ENCODE measurements around the gene GRID2.
A peak's percentile ranks its signal among the peaks of the same experiment; 100 is the strongest.
"Not testable (repeated sequence)": the region's sequence is repeated elsewhere in the genome, so short reads cannot be mapped to it uniquely, and the experiment has no call there.

GRID2 gene

DNA sequence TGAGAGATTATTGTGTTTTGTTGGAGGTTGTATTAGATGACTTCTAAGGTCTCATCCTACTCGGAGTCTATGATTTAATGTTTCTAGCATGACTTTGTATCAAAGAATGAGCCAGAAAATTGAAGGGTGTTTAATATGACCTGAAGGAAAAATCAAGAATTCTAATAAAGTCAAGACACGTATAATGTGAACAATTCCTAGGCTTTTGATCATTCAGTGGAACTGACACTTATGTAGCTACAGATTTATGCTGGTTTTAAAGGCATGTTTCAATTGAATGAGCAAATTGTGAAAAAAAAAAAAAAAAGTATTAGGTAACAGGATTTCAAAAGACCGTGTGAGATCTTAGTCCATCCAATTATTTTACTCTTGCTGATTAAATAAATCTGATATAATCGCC, 64.9 kb downstream of the GRID2 start:
- no peaks in the 10 kb centered on the region for H3K27me3 ChIP-seq (ENCODE audit: insufficient read depth, low read depth, severe bottlenecking)
- no peaks in the 10 kb centered on the region for H3K36me3 ChIP-seq
- H3K9me3 ChIP-seq (ENCODE audit: severe bottlenecking) = no peaks in the 10 kb centered on the region
- H3K4me3 ChIP-seq (ENCODE audit: low read depth, low read length) = no peak overlapping the region
- TF ChIP-seq, protein P1, sequence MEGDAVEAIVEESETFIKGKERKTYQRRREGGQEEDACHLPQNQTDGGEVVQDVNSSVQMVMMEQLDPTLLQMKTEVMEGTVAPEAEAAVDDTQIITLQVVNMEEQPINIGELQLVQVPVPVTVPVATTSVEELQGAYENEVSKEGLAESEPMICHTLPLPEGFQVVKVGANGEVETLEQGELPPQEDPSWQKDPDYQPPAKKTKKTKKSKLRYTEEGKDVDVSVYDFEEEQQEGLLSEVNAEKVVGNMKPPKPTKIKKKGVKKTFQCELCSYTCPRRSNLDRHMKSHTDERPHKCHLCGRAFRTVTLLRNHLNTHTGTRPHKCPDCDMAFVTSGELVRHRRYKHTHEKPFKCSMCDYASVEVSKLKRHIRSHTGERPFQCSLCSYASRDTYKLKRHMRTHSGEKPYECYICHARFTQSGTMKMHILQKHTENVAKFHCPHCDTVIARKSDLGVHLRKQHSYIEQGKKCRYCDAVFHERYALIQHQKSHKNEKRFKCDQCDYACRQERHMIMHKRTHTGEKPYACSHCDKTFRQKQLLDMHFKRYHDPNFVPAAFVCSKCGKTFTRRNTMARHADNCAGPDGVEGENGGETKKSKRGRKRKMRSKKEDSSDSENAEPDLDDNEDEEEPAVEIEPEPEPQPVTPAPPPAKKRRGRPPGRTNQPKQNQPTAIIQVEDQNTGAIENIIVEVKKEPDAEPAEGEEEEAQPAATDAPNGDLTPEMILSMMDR (IDR thresholded peaks at IDR 0.05; ENCODE audit: low read depth, low read length) = no peak
- H3K27ac ChIP-seq = no peak overlapping the region
- no peak for DNase-seq

DNA sequence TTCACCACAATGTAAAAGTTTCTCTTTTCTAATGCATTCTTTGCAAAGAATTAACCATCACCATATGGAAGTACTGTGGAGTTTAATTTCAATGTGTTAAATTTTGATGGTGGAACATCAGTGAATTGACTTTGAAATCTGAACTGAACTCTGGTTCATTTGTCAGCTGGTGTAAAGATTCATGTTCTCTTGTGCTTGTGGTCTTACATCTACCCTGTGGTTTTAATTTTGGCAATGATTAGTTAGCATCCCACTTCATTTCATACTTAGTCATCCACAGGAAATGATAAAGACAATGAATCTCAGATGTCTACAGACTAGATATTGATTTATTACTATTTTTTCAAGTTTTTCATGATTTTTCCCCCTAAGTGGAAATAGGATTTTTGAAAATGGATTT, 77.8 kb downstream of the GRID2 start:
- no peak overlapping the region for H3K4me3 ChIP-seq (ENCODE audit: low read depth, low read length)
- no peak overlapping the region for H3K27ac ChIP-seq
- H3K9me3 ChIP-seq (ENCODE audit: severe bottlenecking) = peaks cover 1% of the 10 kb centered on the region
- no peak for DNase-seq
- H3K27me3 ChIP-seq (ENCODE audit: insufficient read depth, low read depth, severe bottlenecking) = no peaks in the 10 kb centered on the region
- TF ChIP-seq, protein P1 (IDR thresholded peaks at IDR 0.05; ENCODE audit: low read depth, low read length) = no peak
- no peaks in the 10 kb centered on the region for H3K36me3 ChIP-seq

DNA sequence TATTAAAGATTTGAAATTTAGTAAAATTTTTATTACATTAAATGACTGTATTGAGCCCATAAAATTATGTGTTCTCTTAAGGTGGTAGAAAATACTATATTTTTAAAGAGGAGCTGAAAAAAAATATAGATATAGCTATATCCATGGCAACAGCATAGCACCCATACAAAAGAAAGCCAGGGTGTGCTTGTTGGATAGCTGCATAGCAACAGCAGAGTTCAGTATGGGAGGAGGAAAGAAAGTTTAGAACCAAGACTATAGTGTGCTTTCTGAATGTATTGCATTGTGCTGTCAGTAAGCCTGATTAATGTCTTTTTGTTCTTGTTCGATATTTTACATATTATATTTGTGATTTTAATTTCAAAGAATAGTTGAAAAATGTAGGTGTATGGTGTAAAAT, 78.4 kb downstream of the GRID2 start:
- Histone ChIP-seq H3K9me3 (ENCODE audit: severe bottlenecking) (no peaks in the 10 kb centered on the region), H3K4me3 (ENCODE audit: low read depth, low read length) (no peak overlapping the region), H3K36me3 (no peaks in the 10 kb centered on the region), H3K27ac (no peak overlapping the region), H3K27me3 (ENCODE audit: insufficient read depth, low read depth, severe bottlenecking) (no peaks in the 10 kb centered on the region)
- DNase-seq = no peak
- TF ChIP-seq, protein P1 (IDR thresholded peaks at IDR 0.05; ENCODE audit: low read depth, low read length) = no peak

DNA sequence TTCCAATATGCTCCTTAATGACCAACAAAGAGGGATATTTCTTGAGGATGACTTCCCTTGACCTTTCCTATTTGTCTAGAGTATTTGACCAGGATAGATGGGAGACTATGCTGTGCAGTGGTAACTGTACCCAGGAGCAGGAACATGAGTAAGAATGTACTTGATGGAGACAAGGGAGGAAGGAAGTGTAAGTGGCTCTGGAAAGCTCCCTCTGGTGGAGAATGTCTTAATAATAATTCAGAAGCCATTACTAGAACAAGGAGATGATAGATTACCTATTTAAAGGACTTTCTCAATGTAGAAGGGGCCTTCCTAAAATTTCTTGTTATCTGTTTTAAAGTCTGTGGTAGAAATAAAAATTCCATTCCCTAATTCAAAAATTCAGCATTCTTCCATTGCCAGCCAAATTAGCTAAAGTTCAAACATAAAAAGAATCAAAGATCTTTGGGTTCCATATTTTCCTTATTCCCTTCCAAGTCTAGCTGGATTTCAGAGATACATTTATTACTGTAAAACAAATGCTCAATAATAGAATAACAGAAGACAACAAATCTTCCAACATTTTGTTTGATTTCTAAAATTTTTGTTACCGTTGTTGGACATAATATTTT, 83.8 kb downstream of the GRID2 start:
- TF ChIP-seq, protein P1 (IDR thresholded peaks at IDR 0.05; ENCODE audit: low read depth, low read length) = peak; percentile 65
- no peak overlapping the region for H3K4me3 ChIP-seq (ENCODE audit: low read depth, low read length)
- H3K9me3 ChIP-seq (ENCODE audit: severe bottlenecking) = no peaks in the 10 kb centered on the region
- no peak overlapping the region for H3K27ac ChIP-seq
- H3K36me3 ChIP-seq = no peaks in the 10 kb centered on the region
- DNase-seq = peak; percentile 16
- no peaks in the 10 kb centered on the region for H3K27me3 ChIP-seq (ENCODE audit: insufficient read depth, low read depth, severe bottlenecking)

DNA sequence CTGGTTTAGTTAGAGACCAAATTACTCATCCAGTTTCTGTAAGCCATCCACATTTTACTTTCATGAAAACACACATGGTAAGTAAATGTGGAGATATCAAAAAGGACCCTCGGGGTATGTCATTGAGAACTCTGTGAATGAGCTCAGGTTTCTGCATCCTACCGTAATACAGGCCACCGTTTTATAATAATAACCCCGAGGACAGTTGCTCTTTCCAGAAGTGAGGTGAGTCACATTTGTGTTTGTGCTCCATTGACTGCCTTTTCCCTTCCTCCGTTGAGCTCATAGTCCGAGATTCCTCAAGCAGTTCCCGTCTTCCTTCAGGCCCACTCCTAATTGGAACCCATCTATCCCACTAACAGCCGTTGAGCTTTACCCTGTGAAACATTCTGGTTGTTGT, 95.3 kb downstream of the GRID2 start:
- no peaks in the 10 kb centered on the region for H3K27me3 ChIP-seq (ENCODE audit: insufficient read depth, low read depth, severe bottlenecking)
- DNase-seq = no peak
- H3K4me3 ChIP-seq (ENCODE audit: low read depth, low read length) = no peak overlapping the region
- no peaks in the 10 kb centered on the region for H3K9me3 ChIP-seq (ENCODE audit: severe bottlenecking)
- no peaks in the 10 kb centered on the region for H3K36me3 ChIP-seq
- TF ChIP-seq, protein P1 (IDR thresholded peaks at IDR 0.05; ENCODE audit: low read depth, low read length) = no peak
- H3K27ac ChIP-seq = no peak overlapping the region

DNA sequence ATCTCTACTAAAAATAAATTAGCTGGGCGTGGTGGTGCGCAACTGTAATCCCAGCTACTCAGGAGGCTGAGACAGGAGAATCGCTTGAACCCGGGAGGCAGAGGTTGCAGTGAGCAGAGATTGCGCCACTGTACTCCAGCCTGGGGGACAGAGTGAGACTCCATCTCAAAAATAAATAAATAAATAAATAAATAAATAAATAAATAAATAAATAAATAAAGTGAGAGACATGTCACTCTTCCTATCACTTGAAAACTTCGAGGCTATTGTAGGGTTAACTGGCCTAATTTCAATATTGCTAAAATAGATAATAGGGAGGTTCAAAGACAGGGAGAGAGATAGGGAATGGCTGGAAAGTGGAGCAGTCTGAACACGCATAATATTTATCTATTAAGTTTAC, 99.8 kb downstream of the GRID2 start:
- not testable (repeated sequence) for H3K27me3 ChIP-seq (ENCODE audit: insufficient read depth, low read depth, severe bottlenecking); H3K27ac ChIP-seq; H3K9me3 ChIP-seq (ENCODE audit: severe bottlenecking); H3K4me3 ChIP-seq (ENCODE audit: low read depth, low read length); H3K36me3 ChIP-seq; DNase-seq

Data from WERI-Rb-1 (cell line).